Neural cell (in vitro differentiated cells): Measurements from ENCODE around the gene CRABP2.

Experiments used
- EP300 ChIP-seq: fragments of 450-650 bp; conservative IDR thresholded peaks from 2 replicates; pipeline ENCODE4 v1.6.1; 2014; ENCODE audit warnings: antibody characterized with exemption, mild to moderate bottlenecking, moderate library complexity; ENCODE audit not compliant: poor library complexity, severe bottlenecking
- EZH2 ChIP-seq: fragments of 200-600, 300-800 bp; shearing (Covaris generic), sonication (generic); IDR thresholded peaks from 2 replicates; pipeline ENCODE4 v1.6.1; 2014; ENCODE audit warnings: antibody characterized with exemption, low read length, borderline replicate concordance, mild to moderate bottlenecking; ENCODE audit not compliant: insufficient read depth, poor library complexity, severe bottlenecking
- POLR2AphosphoS5 ChIP-seq: IDR thresholded peaks from 2 replicates; pipeline ENCODE4 v1.6.1; 2012
- TAF1 ChIP-seq: IDR thresholded peaks from 2 replicates; pipeline ENCODE4 v1.6.1; 2012; ENCODE audit warnings: low read depth
- TF ChIP-seq, protein P1 (sequence below): fragments of 450-650 bp; IDR thresholded peaks from 2 replicates; pipeline ENCODE4 v1.5.1; 2014; ENCODE audit warnings: antibody characterized with exemption, mild to moderate bottlenecking, moderate library complexity; ENCODE audit not compliant: poor library complexity, severe bottlenecking

DNA sequence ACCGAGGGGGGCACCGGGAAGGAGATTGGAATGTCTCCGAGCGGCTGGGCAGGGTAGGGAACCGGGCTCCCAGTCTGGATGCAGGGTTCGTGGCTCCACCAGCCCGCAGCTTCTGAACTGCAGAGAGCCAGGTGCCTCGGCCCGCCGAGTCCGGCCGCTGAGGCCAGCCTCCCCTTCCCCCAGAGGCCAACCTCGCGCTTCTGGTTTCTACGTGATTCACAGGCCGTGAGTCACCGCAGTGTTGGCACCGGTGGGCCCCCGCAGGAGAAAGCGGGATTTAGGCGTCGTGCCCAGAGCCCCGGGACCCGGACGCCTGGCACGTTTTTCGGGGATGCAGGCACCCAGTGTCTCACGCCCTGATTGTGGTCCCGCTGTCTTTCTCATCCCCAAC lies 458 bp downstream of the CRABP2 start:
- TF ChIP-seq EZH2 (no peak), POLR2AphosphoS5 (no peak), EP300 (no peak), TAF1 (no peak)
- TF ChIP-seq, protein P1, sequence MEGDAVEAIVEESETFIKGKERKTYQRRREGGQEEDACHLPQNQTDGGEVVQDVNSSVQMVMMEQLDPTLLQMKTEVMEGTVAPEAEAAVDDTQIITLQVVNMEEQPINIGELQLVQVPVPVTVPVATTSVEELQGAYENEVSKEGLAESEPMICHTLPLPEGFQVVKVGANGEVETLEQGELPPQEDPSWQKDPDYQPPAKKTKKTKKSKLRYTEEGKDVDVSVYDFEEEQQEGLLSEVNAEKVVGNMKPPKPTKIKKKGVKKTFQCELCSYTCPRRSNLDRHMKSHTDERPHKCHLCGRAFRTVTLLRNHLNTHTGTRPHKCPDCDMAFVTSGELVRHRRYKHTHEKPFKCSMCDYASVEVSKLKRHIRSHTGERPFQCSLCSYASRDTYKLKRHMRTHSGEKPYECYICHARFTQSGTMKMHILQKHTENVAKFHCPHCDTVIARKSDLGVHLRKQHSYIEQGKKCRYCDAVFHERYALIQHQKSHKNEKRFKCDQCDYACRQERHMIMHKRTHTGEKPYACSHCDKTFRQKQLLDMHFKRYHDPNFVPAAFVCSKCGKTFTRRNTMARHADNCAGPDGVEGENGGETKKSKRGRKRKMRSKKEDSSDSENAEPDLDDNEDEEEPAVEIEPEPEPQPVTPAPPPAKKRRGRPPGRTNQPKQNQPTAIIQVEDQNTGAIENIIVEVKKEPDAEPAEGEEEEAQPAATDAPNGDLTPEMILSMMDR, result no peak
